ENCODE results near the gene CSGALNACT2. TPM values are rescaled to one million over a fixed set of nuclear protein-coding genes. Genes with fewer than 3 reads are reported as not detected.

The CSGALNACT2 gene
- total RNA-seq, 1 experiment from 2014 or later = 8.9 TPM

GRCh38 chr10:43209651-43210141, 71.5 kb downstream of the CSGALNACT2 start:
- H3K4me3 Mint-ChIP-seq = no peak overlapping the region
- no CpG with 5 or more reads among the region's 5 CpGs for WGBS (ENCODE audit: extremely low coverage, insufficient read length, low lambda C conversion rate)
- no peak overlapping the region for H3K27ac Mint-ChIP-seq

More at GRCh38 chr10:43209651-43210141, 71.5 kb downstream of the CSGALNACT2 start:
- H3K36me3 Mint-ChIP-seq (ENCODE audit: insufficient read depth in 1 of 3, low read depth in 3 of 3) = no peaks in the 10 kb centered on the region
- peaks cover 1% of the 10 kb centered on the region for H3K27me3 Mint-ChIP-seq (ENCODE audit: low read depth)
- H2BK20ac ChIP-seq (ENCODE audit: low read depth, low read length, poor library complexity, severe bottlenecking) = no peak overlapping the region
- no peak overlapping the region for H4K5ac ChIP-seq (ENCODE audit: insufficient read length, low read depth, low read length)
- no peaks in the 10 kb centered on the region for H4K20me1 ChIP-seq (ENCODE audit: control insufficient read depth, insufficient read depth, insufficient read length)
- no peaks in the 10 kb centered on the region for H3K27me3 ChIP-seq (ENCODE audit: insufficient read depth, low read length)
- no peak for DNase-seq
- no peak overlapping the region for H3K18ac ChIP-seq (ENCODE audit: insufficient read length, low read depth, low read length)
- H2AK5ac ChIP-seq (ENCODE audit: insufficient read length, low read length) = no peak overlapping the region
- no peak overlapping the region for H4K8ac ChIP-seq (replicated peaks; ENCODE audit: insufficient read length, low read depth, low read length)
- no peaks in the 10 kb centered on the region for H3K4me1 ChIP-seq (ENCODE audit: insufficient read depth, low read length)
- no peaks in the 10 kb centered on the region for H3K79me2 ChIP-seq (ENCODE audit: insufficient read depth, low read length)
- H3K56ac ChIP-seq (ENCODE audit: insufficient read length, low read depth, low read length) = no peak overlapping the region
- H3K9me3 ChIP-seq (ENCODE audit: control insufficient read depth, low read depth, low read length) = no peaks in the 10 kb centered on the region
- H2BK15ac ChIP-seq (ENCODE audit: low read depth, low read length) = no peak overlapping the region
- 0 out of 4 replicates have a peak, but pooled peaks cover 0 to 2% of the 10 kb centered on the region in 2 experiments for H3K4me1 Mint-ChIP-seq
- H3T11ph ChIP-seq (ENCODE audit: low read length) = no peak overlapping the region
- H3K23me2 ChIP-seq (ENCODE audit: insufficient read length, low read depth, low read length, poor library complexity, severe bottlenecking) = no peaks in the 10 kb centered on the region
- no peak overlapping the region for H3K27ac ChIP-seq (ENCODE audit: insufficient read length, low read depth, low read length)
- no peak overlapping the region for H3K4ac ChIP-seq (ENCODE audit: low read depth, low read length)
- no peak overlapping the region for H2BK5ac ChIP-seq (ENCODE audit: insufficient read length, low read length)
- no peak overlapping the region for H2AFZ ChIP-seq (ENCODE audit: low read length)
- TF ChIP-seq CTCF (conservative IDR thresholded peaks at IDR 0.05) = no peak
- no peak overlapping the region for H2BK12ac ChIP-seq (ENCODE audit: insufficient read length, low read depth, low read length)
- no peak overlapping the region; the same call in 1 of the 2 replicates for H3K14ac ChIP-seq (ENCODE audit: insufficient read depth, low read length)
- H3K4me2 ChIP-seq (ENCODE audit: insufficient read depth, insufficient read length, low read length) = no peak overlapping the region
- H3K79me1 ChIP-seq (ENCODE audit: insufficient read depth, low read depth, low read length, poor library complexity, severe bottlenecking) = no peaks in the 10 kb centered on the region
- H3K9me3 Mint-ChIP-seq = no peaks in the 10 kb centered on the region
- no peak overlapping the region for H3K9ac ChIP-seq (ENCODE audit: extremely low read depth, insufficient read length, low read length)
- H2BK120ac ChIP-seq (ENCODE audit: low read depth, low read length, poor library complexity, severe bottlenecking) = no peak overlapping the region
- no peak overlapping the region for H3K23ac ChIP-seq (ENCODE audit: insufficient read length, low read depth, low read length)
- no peak overlapping the region for H4K91ac ChIP-seq (ENCODE audit: insufficient read length, low read depth, low read length)
